ENCODE results near the gene IL34.

GRCh38 chr16:70705056-70705455 is 58.7 kb downstream of the IL34 start:
- no peak for TF ChIP-seq CTCF (conservative IDR thresholded peaks at IDR 0.05; ENCODE audit: low read depth in 2 of 2)
- TF ChIP-seq REST (IDR thresholded peaks at IDR 0.05; ENCODE audit: unreplicated experiment): no peak
- TF ChIP-seq EZH2 (IDR thresholded peaks at IDR 0.05; ENCODE audit: low read depth, unreplicated experiment): no peak
- TF ChIP-seq POLR2AphosphoS5 (IDR thresholded peaks at IDR 0.05; ENCODE audit: low read depth): no peak
- no peak for TF ChIP-seq EZH2phosphoT487 (IDR thresholded peaks at IDR 0.05; ENCODE audit: unreplicated experiment)
- no peak for TF ChIP-seq JUNB (IDR thresholded peaks at IDR 0.05; ENCODE audit: unreplicated experiment)

All from GM23338 (cell line).